IMR-90 (cell line): ENCODE data around the gene CHRDL1. TPM values are rescaled to one million over a fixed set of nuclear protein-coding genes. Genes with fewer than 3 reads are reported as not detected.

Experiments used
- ATAC-seq: fragments of 200-7000 bp; cut with Tn5 transposase; 2 replicates; pipeline ENCODE4 v1.9.1; 2020; ENCODE audit warnings: low read depth, mild to moderate bottlenecking, moderate library complexity
- BruUV-seq: library from RNA; stranded (reverse); fragments of 400-500 nt; replicated peaks from 2 replicates; lab custom pipeline; 2021; lab: Mats Ljungman, UMichigan
- CTCF ChIA-PET: fragments of 300-600 bp; formaldehyde crosslinking; extraction: SDS; loops from one replicate; lab custom pipeline; 2021; ENCODE audit warnings: antibody characterized with exemption; lab: Yijun Ruan, JAX
- POLR2A ChIA-PET: fragments of 300-600 bp; sonication (Branson Sonifier 250); formaldehyde crosslinking; loops from one replicate; lab custom pipeline; 2022; ENCODE audit warnings: antibody characterized with exemption; ENCODE audit not compliant: unreplicated experiment; lab: Charles Lee
- DNase-seq: peaks from one replicate; pipeline ENCODE4 v3.0.0; 2013
- H2AFZ ChIP-seq: replicated peaks from 2 replicates; pipeline ENCODE3; 2013; ENCODE audit warnings: low read length, mild to moderate bottlenecking; ENCODE audit not compliant: poor library complexity
- H2AK5ac ChIP-seq: 2 replicates; pipeline ENCODE4 v1.6.1; 2013; ENCODE audit warnings: low read depth, low read length, inconsistent platforms
- H2AK9ac ChIP-seq: replicated peaks from 2 replicates; pipeline ENCODE3; 2013; ENCODE audit warnings: mild to moderate bottlenecking, low read depth, low read length, moderate library complexity; ENCODE audit not compliant: poor library complexity
- H2BK120ac ChIP-seq: 2 replicates; pipeline ENCODE4 v1.6.1; 2013; ENCODE audit warnings: low read depth, low read length, inconsistent platforms
- H2BK15ac ChIP-seq: 3 replicates; pipeline ENCODE4 v1.6.1; 2013; ENCODE audit warnings: low read depth, low read length, inconsistent platforms
- H2BK20ac ChIP-seq: 2 replicates; pipeline ENCODE4 v1.6.1; 2013; ENCODE audit warnings: low read depth, mild to moderate bottlenecking, inconsistent platforms, low read length, moderate library complexity
- H2BK5ac ChIP-seq: 2 replicates; pipeline ENCODE4 v1.6.1; 2013; ENCODE audit warnings: mild to moderate bottlenecking, low read depth, low read length, inconsistent platforms; ENCODE audit not compliant: poor library complexity, severe bottlenecking
- H3K14ac ChIP-seq: replicated peaks from 2 replicates; pipeline ENCODE4 v1.6.1; 2013; ENCODE audit warnings: low read depth, low read length, inconsistent platforms
- H3K18ac ChIP-seq: 2 replicates; pipeline ENCODE4 v1.6.1; 2013; ENCODE audit warnings: low read depth, low read length, control low read depth
- H3K23ac ChIP-seq: 2 replicates; pipeline ENCODE4 v1.6.1; 2013; ENCODE audit warnings: low read depth, low read length, inconsistent platforms
- H3K27ac ChIP-seq: 2 replicates; pipeline ENCODE4 v1.5.1; 2013; ENCODE audit warnings: mild to moderate bottlenecking, control low read depth, low read length; ENCODE audit not compliant: insufficient read depth
- H3K27me3 ChIP-seq: 2 replicates; pipeline ENCODE4 v1.6.1; 2013; ENCODE audit warnings: low read length; ENCODE audit not compliant: control insufficient read depth, insufficient read depth
- H3K36me3 ChIP-seq: 2 replicates; pipeline ENCODE4 v1.6.1; 2013; ENCODE audit warnings: low read length, mixed read lengths; ENCODE audit not compliant: control insufficient read depth, insufficient read depth
- H3K4ac ChIP-seq: 2 replicates; pipeline ENCODE4 v1.6.1; 2013; ENCODE audit warnings: low read depth, low read length, inconsistent platforms
- H3K4me1 ChIP-seq: 2 replicates; pipeline ENCODE4 v1.6.1; 2013; ENCODE audit warnings: low read length, mixed read lengths; ENCODE audit not compliant: control insufficient read depth, insufficient read depth
- H3K4me2 ChIP-seq: 2 replicates; pipeline ENCODE4 v1.6.1; 2013; ENCODE audit warnings: low read depth, mild to moderate bottlenecking, control low read depth, low read length, moderate library complexity
- H3K4me3 ChIP-seq: 2 replicates; pipeline ENCODE4 v1.5.1; 2013; ENCODE audit warnings: low read depth, mild to moderate bottlenecking, control low read depth, low read length, moderate library complexity; ENCODE audit not compliant: insufficient read depth
- H3K56ac ChIP-seq: 2 replicates; pipeline ENCODE4 v1.6.1; 2013; ENCODE audit warnings: low read length, inconsistent platforms; ENCODE audit not compliant: insufficient read depth; ENCODE audit errors: extremely low read depth
- H3K79me1 ChIP-seq, 2 experiments: 2 replicates each; pipeline ENCODE4 v1.6.1; 2013; ENCODE audit warnings: low read length in 2 of 2, inconsistent platforms in 1 of 2, low read depth in 1 of 2
- H3K9ac ChIP-seq: 2 replicates; pipeline ENCODE4 v1.6.1; 2013; ENCODE audit warnings: low read depth, low read length, control low read depth
- H3K9me1 ChIP-seq: 2 replicates; pipeline ENCODE4 v1.6.1; 2013; ENCODE audit warnings: low read length, inconsistent platforms; ENCODE audit not compliant: insufficient read depth
- H3K9me3 ChIP-seq: 2 replicates; pipeline ENCODE4 v1.6.1; 2013; ENCODE audit warnings: low read length; ENCODE audit not compliant: control insufficient read depth, insufficient read depth
- H4K20me1 ChIP-seq: 2 replicates; pipeline ENCODE4 v1.6.1; 2013; ENCODE audit warnings: low read length, inconsistent platforms; ENCODE audit not compliant: insufficient read depth
- H4K5ac ChIP-seq: 2 replicates; pipeline ENCODE4 v1.6.1; 2013; ENCODE audit warnings: mild to moderate bottlenecking, low read depth, low read length, control low read depth
- H4K8ac ChIP-seq, 2 experiments: 2 replicates each; pipeline ENCODE4 v1.6.1; 2013; ENCODE audit warnings: low read depth in 2 of 2, low read length in 2 of 2, control low read depth in 1 of 2, inconsistent platforms in 1 of 2
- H4K91ac ChIP-seq: 2 replicates; pipeline ENCODE4 v1.6.1; 2013; ENCODE audit warnings: low read depth, low read length, inconsistent platforms; ENCODE audit not compliant: insufficient read depth
- CEBPB ChIP-seq: IDR thresholded peaks from 2 replicates; pipeline ENCODE4 v1.6.1; 2012; ENCODE audit warnings: low read depth, low read length, improper control_type of control experiment
- CHD1 ChIP-seq: IDR thresholded peaks from 2 replicates; pipeline ENCODE4 v1.6.1; 2012; ENCODE audit warnings: low read depth, low read length, improper control_type of control experiment
- FOS ChIP-seq: fragments of 150-350 bp; IDR thresholded peaks from 2 replicates; pipeline ENCODE4 v1.6.1; 2016; ENCODE audit warnings: low read depth, low read length
- MAFK ChIP-seq: IDR thresholded peaks from 2 replicates; pipeline ENCODE4 v1.6.1; 2012; ENCODE audit warnings: low read depth, low read length, improper control_type of control experiment
- POLR2A ChIP-seq: IDR thresholded peaks from 2 replicates; pipeline ENCODE4 v1.6.1; 2012; ENCODE audit warnings: mild to moderate bottlenecking, low read depth, low read length
- USF2 ChIP-seq: fragments of 150-350 bp; IDR thresholded peaks from 2 replicates; pipeline ENCODE4 v1.6.1; 2017; ENCODE audit warnings: mild to moderate bottlenecking, antibody characterized with exemption, low read length, low read depth
- WGBS, 2 experiments: methylation state at CpG; one replicate each; pipeline versions ENCODE4 v1.1.5 to v1.1.7; 2013; ENCODE audit warnings: missing lambda C conversion rate in 2 of 2; ENCODE audit not compliant: insufficient read length in 1 of 2; ENCODE audit errors: extremely low coverage in 2 of 2; 5-methylcytosine and 5-hydroxymethylcytosine counted together
- dilution Hi-C: fragments of 300-500 bp; cut with HindIII; formaldehyde crosslinking; loops from one replicate; pipeline ENCODE4 v1.14.3; 2018; ENCODE audit warnings: low sequenced_read_pairs; ENCODE audit not compliant: unreplicated experiment
- in situ Hi-C: fragments of 300-500 bp; cut with MboI; formaldehyde crosslinking; loops from 3 replicates; pipeline ENCODE4 v1.14.3; 2019; ENCODE audit warnings: low sequenced_read_pairs, inconsistent platforms, mixed read lengths
- intact Hi-C: fragments of 100-400 bp; cut with micrococcal nuclease; formaldehyde crosslinking; loops from 2 replicates; pipeline ENCODE4 v1.10.0; 2022
- polyA plus RNA-seq, 3 experiments: library from polyadenylated mRNA; depleted of rRNA; stranded (reverse); fragments of >200 nt; gene quantifications; 2 replicates each; pipeline ENCODE4 v1.2.3, GENCODE V29; 2012; ENCODE audit warnings: low replicate concordance in 1 of 3
- total RNA-seq: library from RNA; depleted of rRNA; stranded (reverse); fragments of >200 nt; gene quantifications from 2 replicates; pipeline ENCODE4 v1.2.3, GENCODE V29; 2012

Gene CHRDL1
- total and polyA plus RNA-seq, 2 of the 4 experiments (the other 2 are of a cell fraction) = 0.36 to 0.58 TPM

GRCh38 chrX:110796407-110796697 lies 735 bp upstream of the CHRDL1 start:
- Histone ChIP-seq H2BK5ac (no peak overlapping the region), H4K91ac (no peak overlapping the region), H3K18ac (no peak overlapping the region), H2BK15ac (no peak overlapping the region), H3K4me1 (no peaks in the 10 kb centered on the region), H3K4ac (no peak overlapping the region), H2BK20ac (no peak overlapping the region), H3K9me1 (no peaks in the 10 kb centered on the region), H3K4me2 (no peak overlapping the region), H3K14ac (no peak overlapping the region), H3K4me3 (no peak overlapping the region), H3K36me3 (no peaks in the 10 kb centered on the region), H3K9me3 (no peaks in the 10 kb centered on the region), H2AK5ac (no peak overlapping the region), H4K20me1 (no peaks in the 10 kb centered on the region), H3K27ac (no peak overlapping the region), H3K79me1 (no peaks in the 10 kb centered on the region), H4K5ac (no peak overlapping the region), H3K9ac (no peak overlapping the region), H3K27me3 (peaks cover 36% of the 10 kb centered on the region), H3K23ac (no peak overlapping the region), H2AFZ (peak overlapping the region; percentile 62), H4K8ac (no peak overlapping the region), H3K56ac (no peak overlapping the region), H2AK9ac (no peak overlapping the region), H2BK120ac (no peak overlapping the region)
- DNase-seq (no peak), ATAC-seq (no peak)
- no peak for TF ChIP-seq CHD1
- TF ChIP-seq MAFK = no peak
- TF ChIP-seq POLR2A = no peak
- no peak for TF ChIP-seq USF2
- TF ChIP-seq CEBPB = no peak
- no peak for TF ChIP-seq FOS
- in situ Hi-C loops = no loop called here
- intact Hi-C loops = no loop called here
- ChIA-PET POLR2A (no interaction called here), CTCF (interaction anchor here (0.7 kb wide), 1 partner anchor 1975 kb away, joined by 6 read pairs; no protein-coding TSS in a partner anchor)
- no CpG with 5 or more reads among the region's 5 CpGs for WGBS, 2 experiments
- dilution Hi-C loops = no loop called here
- BruUV-seq = no TSS peak
